ENCODE data around the gene TASOR2. TPM values are rescaled to one million over a fixed set of nuclear protein-coding genes. Genes with fewer than 3 reads are reported as not detected.

TASOR2 gene
- total RNA-seq, 1 experiment from 2014 or later: 57.4 TPM

DNA sequence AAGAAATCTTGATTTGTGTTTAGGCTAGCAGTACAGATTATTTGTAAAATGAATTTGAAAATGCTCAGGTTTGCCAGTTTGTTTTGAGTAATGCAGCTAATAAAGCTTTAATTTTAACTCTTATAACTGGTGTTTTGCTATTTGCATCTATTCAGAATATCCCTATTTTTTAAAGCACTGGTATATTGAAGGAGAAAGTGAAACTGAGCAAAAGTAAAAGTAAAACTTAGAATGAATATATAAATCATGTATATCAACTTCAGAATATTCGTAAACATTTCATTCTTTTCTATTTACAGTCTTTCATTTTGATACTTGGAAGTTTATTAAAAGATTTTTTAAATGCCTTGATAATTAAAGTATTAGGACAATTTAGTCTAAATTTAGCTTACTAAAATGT lies 26.2 kb downstream of the TASOR2 start:
- DNase-seq (ENCODE audit: low read depth, low spot score) (no peak), ATAC-seq (no peak)
- TF ChIP-seq, protein P1, sequence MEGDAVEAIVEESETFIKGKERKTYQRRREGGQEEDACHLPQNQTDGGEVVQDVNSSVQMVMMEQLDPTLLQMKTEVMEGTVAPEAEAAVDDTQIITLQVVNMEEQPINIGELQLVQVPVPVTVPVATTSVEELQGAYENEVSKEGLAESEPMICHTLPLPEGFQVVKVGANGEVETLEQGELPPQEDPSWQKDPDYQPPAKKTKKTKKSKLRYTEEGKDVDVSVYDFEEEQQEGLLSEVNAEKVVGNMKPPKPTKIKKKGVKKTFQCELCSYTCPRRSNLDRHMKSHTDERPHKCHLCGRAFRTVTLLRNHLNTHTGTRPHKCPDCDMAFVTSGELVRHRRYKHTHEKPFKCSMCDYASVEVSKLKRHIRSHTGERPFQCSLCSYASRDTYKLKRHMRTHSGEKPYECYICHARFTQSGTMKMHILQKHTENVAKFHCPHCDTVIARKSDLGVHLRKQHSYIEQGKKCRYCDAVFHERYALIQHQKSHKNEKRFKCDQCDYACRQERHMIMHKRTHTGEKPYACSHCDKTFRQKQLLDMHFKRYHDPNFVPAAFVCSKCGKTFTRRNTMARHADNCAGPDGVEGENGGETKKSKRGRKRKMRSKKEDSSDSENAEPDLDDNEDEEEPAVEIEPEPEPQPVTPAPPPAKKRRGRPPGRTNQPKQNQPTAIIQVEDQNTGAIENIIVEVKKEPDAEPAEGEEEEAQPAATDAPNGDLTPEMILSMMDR (IDR thresholded peaks at IDR 0.05): no peak
- TF ChIP-seq, protein P2, sequence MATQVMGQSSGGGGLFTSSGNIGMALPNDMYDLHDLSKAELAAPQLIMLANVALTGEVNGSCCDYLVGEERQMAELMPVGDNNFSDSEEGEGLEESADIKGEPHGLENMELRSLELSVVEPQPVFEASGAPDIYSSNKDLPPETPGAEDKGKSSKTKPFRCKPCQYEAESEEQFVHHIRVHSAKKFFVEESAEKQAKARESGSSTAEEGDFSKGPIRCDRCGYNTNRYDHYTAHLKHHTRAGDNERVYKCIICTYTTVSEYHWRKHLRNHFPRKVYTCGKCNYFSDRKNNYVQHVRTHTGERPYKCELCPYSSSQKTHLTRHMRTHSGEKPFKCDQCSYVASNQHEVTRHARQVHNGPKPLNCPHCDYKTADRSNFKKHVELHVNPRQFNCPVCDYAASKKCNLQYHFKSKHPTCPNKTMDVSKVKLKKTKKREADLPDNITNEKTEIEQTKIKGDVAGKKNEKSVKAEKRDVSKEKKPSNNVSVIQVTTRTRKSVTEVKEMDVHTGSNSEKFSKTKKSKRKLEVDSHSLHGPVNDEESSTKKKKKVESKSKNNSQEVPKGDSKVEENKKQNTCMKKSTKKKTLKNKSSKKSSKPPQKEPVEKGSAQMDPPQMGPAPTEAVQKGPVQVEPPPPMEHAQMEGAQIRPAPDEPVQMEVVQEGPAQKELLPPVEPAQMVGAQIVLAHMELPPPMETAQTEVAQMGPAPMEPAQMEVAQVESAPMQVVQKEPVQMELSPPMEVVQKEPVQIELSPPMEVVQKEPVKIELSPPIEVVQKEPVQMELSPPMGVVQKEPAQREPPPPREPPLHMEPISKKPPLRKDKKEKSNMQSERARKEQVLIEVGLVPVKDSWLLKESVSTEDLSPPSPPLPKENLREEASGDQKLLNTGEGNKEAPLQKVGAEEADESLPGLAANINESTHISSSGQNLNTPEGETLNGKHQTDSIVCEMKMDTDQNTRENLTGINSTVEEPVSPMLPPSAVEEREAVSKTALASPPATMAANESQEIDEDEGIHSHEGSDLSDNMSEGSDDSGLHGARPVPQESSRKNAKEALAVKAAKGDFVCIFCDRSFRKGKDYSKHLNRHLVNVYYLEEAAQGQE (IDR thresholded peaks at IDR 0.05; ENCODE audit: insufficient read depth in 1 of 2, low read depth in 2 of 2, low read length in 1 of 2): no peak
- TF ChIP-seq POLR2AphosphoS5 (IDR thresholded peaks at IDR 0.05; ENCODE audit: low read depth, low read length) (no peak), TCF7L2 (IDR thresholded peaks at IDR 0.05; ENCODE audit: low read depth, low read length) (no peak), SIN3A (IDR thresholded peaks at IDR 0.05; ENCODE audit: borderline replicate concordance, insufficient read depth, low read depth, low read length) (no peak)
- intact Hi-C loops (cut with micrococcal nuclease; ENCODE audit: unreplicated experiment) (no loop called here), in situ Hi-C loops (cut with HindIII; ENCODE audit: low pct_unique_long_range_greater_than_20kb, low sequenced_read_pairs) (no loop called here)
- H3K4me3 ChIP-seq (ENCODE audit: low read depth in 2 of 2, low read length in 2 of 2): no peak overlapping the region
- CTCF ChIA-PET: no interaction called here
- BruUV-seq (replicated peaks): no TSS peak
- no peaks in the 10 kb centered on the region for H3K9me3 ChIP-seq (ENCODE audit: control insufficient read depth, insufficient read depth, low read depth, low read length)
- H3K36me3 ChIP-seq (ENCODE audit: control insufficient read depth, insufficient read depth, low read length): no peaks in the 10 kb centered on the region; the same call in 1 of the 2 replicates
- no peak overlapping the region for H3K27ac ChIP-seq (ENCODE audit: low read length)
- H3K27me3 ChIP-seq (ENCODE audit: control insufficient read depth, insufficient read depth, low read length): no peaks in the 10 kb centered on the region
- H3K4me1 ChIP-seq (ENCODE audit: control insufficient read depth, insufficient read depth, low read length): no peaks in the 10 kb centered on the region
- POLR2A ChIA-PET: interaction anchor here (0.6 kb wide), 1 partner anchor 164 kb away, joined by 3 read pairs; no protein-coding TSS in a partner anchor

DNA sequence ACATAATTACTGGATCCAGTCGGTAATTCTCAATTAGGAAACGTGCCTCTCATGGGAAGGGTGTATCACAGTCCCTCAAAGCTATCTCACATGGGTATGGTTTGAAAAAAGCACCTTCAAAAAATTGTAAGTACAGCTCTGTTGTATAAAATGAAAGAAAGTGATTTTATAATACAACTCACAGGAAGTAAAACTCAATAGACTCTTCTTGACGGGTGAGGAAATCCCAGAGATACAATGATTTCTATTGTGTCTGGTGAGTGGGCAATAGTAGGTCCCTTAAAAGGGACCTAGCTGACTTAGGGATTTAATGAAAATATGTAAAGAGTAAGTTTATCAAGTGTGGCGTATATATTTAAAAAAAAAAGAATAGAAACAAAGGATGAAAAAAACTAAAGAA lies 27.0 kb downstream of the TASOR2 start:
- TF ChIP-seq SIN3A (IDR thresholded peaks at IDR 0.05; ENCODE audit: borderline replicate concordance, insufficient read depth, low read depth, low read length) (no peak), TCF7L2 (IDR thresholded peaks at IDR 0.05; ENCODE audit: low read depth, low read length) (no peak), POLR2AphosphoS5 (IDR thresholded peaks at IDR 0.05; ENCODE audit: low read depth, low read length) (no peak)
- TF ChIP-seq, protein P2 (IDR thresholded peaks at IDR 0.05; ENCODE audit: insufficient read depth in 1 of 2, low read depth in 2 of 2, low read length in 1 of 2): no peak
- TF ChIP-seq, protein P1 (IDR thresholded peaks at IDR 0.05): no peak
- in situ Hi-C loops (cut with HindIII; ENCODE audit: low pct_unique_long_range_greater_than_20kb, low sequenced_read_pairs): no loop called here
- POLR2A ChIA-PET: no interaction called here
- Histone ChIP-seq H3K4me1 (ENCODE audit: control insufficient read depth, insufficient read depth, low read length) (no peaks in the 10 kb centered on the region), H3K36me3 (ENCODE audit: control insufficient read depth, insufficient read depth, low read length) (no peaks in the 10 kb centered on the region; the same call in 1 of the 2 replicates), H3K4me3 (ENCODE audit: low read depth in 2 of 2, low read length in 2 of 2) (no peak overlapping the region), H3K27me3 (ENCODE audit: control insufficient read depth, insufficient read depth, low read length) (no peaks in the 10 kb centered on the region), H3K27ac (ENCODE audit: low read length) (no peak overlapping the region), H3K9me3 (ENCODE audit: control insufficient read depth, insufficient read depth, low read depth, low read length) (no peaks in the 10 kb centered on the region)
- DNase-seq (ENCODE audit: low read depth, low spot score): no peak
- CTCF ChIA-PET: no interaction called here
- intact Hi-C loops (cut with micrococcal nuclease; ENCODE audit: unreplicated experiment): no loop called here
- BruUV-seq (replicated peaks): no TSS peak
- ATAC-seq: no peak

All from Panc1 (cell line).